ENCODE data around the gene FAM174C. TPM values are rescaled to one million over a fixed set of nuclear protein-coding genes. Genes with fewer than 3 reads are reported as not detected.

Gene FAM174C
- total RNA-seq, 1 donor from 2014 or later: 48.0 TPM

GRCh38 chr19:1260749-1261537 lies 14.4 kb upstream of the FAM174C start:
- peak; percentile 70 for ATAC-seq
- peak; percentile 98 for DNase-seq (ENCODE audit: low spot score)

DNA sequence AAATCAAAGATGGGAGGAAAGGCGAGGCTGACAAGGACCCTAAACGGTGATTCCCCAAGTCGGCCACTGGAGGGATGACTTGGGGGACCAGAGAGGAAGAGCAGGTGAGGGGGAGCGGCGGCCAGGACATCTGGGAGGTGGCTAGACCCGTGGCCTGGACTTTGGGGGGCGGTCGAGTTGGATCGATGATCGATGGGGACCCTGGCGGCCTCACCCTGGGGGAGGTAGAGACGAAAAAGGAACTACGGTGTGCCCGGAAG lies 13.9 kb upstream of the FAM174C start:
- no peak for DNase-seq (ENCODE audit: low spot score)
- ATAC-seq: no peak

- peak; percentile 61 for ATAC-seq
- peak; percentile 98 for DNase-seq (ENCODE audit: low spot score)
These were observed 13.3 kb upstream of the FAM174C start for GRCh38 chr19:1261798-1262622.

DNA sequence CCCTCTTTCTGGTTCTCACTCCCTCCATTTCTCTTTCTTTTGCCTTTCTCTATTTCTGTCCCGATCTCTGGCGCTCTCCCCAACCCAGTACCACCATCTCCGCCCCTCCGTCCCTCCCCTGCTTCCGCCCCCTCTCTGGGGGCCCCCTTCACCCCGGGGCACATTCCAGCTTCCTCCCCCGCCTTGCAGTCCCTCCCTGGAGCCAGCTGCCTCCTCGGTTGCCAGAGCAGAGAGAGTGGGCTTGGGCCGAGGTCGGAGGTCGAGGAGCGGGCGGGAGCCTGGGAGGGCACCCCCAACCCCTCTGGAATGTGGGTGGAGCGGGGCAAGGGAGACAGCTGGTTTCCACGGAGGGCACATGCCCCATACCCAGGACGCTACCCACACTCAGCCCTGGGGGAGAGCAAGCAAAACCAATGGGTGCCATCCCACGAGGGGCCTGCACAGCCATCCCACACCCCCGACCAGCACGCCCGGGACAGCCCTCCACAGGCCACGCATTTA lies 12.7 kb upstream of the FAM174C start:
- ATAC-seq (no peak), DNase-seq (ENCODE audit: low spot score) (no peak)

- ATAC-seq (no peak), DNase-seq (ENCODE audit: low spot score) (no peak)
These were observed 12.1 kb upstream of the FAM174C start for GRCh38 chr19:1263188-1263587.

DNA sequence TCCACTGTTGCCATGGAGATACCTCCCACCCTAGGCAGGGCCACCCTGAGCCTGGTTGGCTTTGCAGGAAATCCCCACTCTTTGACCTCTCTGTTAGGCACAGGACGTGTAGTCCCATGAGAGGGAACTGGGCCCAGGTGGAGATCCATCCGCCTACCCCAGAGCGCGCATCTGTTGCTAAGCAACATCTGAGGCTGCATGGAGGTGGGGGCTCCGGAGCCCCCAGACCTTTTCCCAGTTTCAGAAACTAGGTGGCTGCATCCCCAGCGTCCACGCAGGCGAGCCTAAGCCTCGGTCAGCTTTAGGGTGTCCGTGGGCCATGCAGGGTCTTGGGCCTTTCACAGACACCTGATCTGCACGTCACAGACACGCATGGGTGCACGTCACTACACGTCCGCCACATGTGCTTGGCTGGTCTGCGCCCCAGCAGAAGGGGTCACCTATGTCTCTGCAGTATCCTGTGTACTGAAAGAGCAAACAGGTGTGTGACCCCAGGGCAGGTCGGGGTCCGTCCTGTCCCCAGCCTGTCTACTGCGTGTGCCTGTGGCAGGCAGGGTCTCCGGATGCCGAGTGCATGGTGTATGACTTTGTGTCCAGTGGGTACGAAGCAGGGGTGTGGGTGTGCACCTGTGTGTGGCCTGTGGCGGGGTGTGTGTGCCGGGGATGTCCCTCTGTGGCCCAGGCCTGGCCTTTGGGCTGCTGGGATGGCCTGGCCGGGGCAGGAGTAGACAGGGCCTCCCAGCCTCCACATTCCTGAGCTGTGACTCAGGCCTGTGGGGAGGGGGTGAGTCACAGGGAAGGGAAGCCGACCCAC lies 10.3 kb upstream of the FAM174C start:
- DNase-seq (ENCODE audit: low spot score): peak; percentile 52
- ATAC-seq: no peak

DNA sequence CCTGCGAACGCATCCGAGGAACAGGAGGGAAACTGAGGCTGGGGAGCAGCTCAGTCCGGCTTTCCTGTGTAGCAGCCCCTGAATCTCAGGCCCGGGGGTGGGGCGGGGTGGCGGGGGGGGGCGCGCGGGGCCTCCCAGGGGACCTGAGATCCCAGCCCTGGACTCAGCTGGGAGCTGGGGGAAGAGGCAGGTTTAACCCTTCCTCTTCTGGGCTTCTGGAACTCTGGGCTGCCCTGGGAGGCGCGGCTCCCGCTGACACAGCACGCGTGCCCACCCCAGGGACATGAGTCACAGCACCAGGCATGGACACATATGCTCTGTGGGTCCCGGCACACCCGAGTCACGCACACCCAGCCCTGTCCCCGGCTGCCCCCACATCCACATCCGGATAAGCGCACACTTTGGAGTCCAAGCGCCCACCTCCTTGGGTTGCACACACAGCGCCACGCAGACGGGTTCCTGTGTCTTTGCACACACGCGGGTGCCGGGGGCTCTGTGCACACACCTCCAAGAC lies 9.7 kb upstream of the FAM174C start:
- ATAC-seq (no peak), DNase-seq (ENCODE audit: low spot score) (peak; percentile 63)

DNA sequence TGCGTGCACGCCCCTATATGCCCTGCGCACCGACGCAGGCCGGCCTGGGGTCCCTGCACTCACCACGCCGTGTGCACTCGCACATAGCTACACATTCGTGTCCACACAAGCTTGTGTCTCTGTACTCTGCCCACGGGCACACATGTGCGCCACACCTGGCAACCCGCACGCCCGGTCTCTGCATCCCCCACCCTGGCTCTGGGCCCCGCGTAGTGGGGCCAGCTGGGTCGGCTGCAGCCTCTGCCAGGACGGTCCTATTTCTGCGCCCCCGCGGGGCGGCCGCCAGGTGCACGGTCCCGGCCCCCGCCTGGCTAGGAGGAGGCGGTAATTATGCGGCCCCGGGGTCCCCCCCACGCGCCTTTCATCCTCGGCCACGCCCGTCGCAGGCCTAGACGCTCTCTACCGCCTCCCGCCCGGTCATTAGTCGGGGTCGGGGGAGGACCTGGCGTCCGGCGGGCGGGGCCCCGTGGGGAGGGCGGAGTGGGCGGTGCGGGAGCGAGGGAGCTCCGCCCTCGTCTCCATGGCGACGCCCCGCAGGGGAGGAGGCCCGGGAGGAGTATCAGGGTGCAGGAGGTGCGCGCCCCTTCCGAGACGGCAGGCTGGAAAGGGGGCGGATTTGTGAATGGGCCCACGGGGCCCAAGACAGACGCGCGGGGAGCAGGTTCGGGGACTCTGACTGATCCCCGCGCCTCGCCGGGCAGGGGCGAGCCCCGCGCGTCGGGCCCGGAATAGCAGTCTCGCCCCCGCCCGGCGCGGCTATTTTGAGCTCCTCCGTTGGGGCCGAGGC lies 9.0 kb upstream of the FAM174C start:
- peak; percentile 60 for ATAC-seq
- peak; percentile 93 for DNase-seq (ENCODE audit: low spot score)

GRCh38 chr19:1266916-1267476 lies 8.3 kb upstream of the FAM174C start:
- ATAC-seq: peak; percentile 55
- DNase-seq (ENCODE audit: low spot score): peak; percentile 84

DNA sequence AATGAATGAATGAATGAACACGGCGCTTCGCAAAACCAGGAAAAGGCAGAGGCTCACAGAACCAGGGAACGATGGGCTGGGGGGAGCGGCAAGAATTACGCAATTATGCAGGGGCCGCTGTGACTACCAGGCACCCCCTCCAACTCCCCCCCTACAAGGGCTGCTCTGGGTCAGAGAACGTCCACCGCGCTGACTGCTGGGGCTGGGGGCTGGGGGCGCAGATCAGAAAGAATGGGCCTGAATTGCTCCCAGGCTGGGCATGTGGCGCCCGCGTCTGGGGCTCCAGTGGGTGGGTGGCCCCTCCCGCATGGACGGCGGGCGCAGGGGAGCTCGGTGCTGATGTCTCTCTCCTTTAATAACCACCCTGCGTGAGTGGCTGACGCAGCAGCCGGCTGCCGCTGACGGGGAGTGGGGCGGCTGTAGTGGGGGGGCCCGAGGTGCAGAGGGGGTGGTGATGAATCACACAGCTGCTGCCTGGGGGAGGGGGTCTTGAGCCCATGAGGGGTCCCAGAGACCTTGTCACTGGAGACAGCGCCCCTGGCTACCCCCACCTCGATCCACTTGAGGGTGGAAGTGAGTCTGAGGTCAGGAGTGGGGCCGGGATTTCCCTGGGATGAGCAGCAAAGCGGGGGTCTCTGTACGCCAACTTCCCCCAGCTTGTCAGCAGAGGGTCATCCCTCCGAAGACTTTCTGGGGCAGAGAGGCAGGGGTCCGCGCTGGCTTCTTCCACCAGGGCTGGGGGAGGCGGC lies 7.7 kb upstream of the FAM174C start:
- peak; percentile 58 for DNase-seq (ENCODE audit: low spot score)
- ATAC-seq: no peak

DNA sequence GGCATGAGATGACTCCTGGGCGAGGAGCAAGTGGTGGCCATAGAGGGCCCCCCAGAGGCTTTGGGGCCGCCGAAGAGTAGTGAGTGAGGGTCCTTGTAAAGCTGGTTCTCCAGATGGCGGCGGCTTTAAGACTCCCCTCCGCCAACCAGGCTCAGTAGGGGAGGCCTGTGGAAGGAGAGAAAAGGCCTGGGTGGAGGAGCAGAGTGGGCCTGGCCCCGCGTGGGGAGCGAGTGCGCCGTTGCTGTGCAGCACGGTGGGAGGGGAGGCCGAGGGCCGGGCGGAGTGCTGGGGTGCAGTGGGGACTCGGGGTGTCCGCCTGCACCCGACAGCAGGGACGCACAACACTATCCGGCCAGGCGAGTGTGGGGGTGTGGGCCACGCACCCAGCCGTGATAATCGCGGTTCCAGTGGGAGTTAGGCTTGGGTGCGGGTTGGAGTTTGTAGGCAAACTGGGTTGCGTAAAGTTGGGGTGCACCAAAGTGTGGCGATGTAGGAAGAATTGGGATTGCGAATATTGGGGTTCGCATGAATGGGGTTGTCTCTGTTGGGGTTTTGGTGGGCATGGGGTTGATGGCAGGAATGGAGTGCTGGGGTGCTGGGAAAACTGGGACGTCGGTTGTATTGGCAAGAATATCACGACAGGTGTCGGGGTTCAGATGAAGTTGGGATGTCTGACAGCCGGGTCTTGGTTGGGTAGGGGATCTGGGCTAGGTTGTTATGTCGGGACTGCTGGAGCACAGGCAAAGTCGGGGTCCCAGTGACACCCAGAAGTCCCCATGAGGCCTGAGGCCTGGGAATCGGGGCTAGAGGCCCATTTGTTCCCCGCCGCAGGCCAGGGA lies 6.9 kb upstream of the FAM174C start:
- DNase-seq (ENCODE audit: low spot score): peak; percentile 62
- ATAC-seq: no peak

DNA sequence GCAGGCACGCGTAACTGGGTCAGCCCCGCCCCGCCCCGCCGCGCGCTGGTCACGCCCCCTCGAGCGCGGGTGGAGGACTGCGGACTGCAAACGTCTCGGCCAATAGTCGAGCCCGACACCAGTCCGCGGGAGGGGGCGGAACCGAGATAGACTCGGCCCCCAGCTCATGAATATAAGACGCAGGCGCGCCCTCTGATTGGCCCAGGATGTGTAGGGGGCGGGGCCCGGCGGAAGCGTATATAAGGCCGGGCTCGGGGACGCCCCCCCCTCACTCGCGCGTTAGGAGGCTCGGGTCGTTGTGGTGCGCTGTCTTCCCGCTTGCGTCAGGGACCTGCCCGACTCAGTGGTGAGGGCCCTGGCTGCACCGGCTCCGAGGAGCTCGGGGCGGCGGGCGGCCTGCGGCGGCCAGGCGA lies 6.3 kb upstream of the FAM174C start, which contains the start of gene CIRBP:
Gene CIRBP, plus strand, starts transcription at position 268 of the 413 bp plus-strand sequence. CDS start 1,602 bp downstream, outside the sequence.
- ATAC-seq: peak; percentile 66
- peak; percentile 100 for DNase-seq (ENCODE audit: low spot score)

GRCh38 chr19:1269478-1270212 lies 5.7 kb upstream of the FAM174C start:
- DNase-seq (ENCODE audit: low spot score) (peak; percentile 89), ATAC-seq (peak; percentile 21)

DNA sequence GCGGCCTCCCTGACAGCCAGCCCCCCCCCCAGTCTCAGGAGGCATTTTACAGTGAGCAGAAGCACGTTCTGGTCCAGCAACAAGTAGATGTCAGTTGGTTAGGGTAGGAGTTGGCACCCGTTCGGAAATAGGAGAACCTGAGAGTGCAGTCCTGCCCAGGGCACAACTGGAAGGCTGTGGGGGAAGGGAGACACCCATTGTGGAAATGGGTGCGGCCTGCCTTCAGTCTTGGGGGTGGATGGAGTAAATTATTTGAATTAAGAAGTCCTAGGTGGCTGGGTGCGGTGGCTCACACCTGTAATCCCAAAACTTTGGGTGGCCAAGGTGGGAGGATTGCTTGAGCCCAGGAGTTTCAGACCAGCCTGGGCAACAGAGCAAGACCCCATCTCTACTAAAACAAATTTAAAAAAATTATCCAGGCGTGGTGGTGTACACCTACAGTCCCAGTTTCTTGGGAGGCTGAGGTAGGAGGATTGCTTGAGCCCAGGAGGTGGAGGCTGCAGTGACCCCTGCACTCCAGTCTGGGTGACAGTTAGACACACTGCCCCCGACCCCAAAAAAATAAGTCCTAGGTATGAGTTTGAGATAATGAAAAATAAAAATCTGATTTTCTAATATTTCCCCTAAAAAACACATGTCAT lies 5.0 kb upstream of the FAM174C start:
- peak; percentile 56 for DNase-seq (ENCODE audit: low spot score)
- ATAC-seq: no peak

DNA sequence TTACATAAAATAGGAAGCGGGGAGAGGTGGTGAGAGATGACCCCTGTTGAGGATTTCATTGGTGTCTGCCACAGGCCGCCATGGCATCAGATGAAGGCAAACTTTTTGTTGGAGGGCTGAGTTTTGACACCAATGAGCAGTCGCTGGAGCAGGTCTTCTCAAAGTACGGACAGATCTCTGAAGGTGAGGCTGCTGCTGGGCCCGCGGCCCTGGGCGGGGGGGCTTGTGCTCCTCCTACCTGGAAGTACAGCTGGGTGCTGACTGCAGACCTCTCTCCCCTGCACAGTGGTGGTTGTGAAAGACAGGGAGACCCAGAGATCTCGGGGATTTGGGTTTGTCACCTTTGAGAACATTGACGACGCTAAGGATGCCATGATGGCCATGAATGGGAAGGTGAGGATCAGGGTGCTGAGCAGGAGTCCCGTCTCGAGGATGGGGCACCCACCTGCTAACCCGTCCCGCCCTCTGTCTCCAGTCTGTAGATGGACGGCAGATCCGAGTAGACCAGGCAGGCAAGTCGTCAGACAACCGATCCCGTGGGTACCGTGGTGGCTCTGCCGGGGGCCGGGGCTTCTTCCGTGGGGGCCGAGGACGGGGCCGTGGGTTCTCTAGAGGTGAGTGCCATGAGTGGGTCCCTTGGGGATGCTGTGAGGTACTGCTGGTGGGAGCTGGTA lies 4.3 kb upstream of the FAM174C start:
- no peak for ATAC-seq
- DNase-seq (ENCODE audit: low spot score): no peak
